ENCODE data around the gene PDZD2.

DNA sequence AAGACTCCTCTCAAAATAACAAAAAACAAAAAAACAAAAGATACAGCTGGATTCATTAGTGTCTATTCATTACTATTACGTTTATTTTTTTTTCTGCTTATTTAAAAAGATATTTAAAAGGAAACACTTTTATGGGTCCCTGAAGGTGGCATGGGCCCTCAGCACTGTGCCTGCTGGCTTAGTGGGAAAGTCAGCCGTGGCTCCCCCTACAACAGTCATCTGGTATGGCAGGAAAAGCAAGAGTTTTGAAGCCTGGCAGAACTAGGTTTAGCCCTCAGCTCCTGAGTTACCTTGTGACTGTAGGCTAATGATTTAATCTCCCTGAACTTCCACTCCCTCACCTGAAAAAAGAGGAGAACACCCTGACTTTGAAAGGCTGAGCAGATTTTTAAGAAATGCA, 399.6 kb downstream of the PDZD2 start:
- TF ChIP-seq, protein P1, sequence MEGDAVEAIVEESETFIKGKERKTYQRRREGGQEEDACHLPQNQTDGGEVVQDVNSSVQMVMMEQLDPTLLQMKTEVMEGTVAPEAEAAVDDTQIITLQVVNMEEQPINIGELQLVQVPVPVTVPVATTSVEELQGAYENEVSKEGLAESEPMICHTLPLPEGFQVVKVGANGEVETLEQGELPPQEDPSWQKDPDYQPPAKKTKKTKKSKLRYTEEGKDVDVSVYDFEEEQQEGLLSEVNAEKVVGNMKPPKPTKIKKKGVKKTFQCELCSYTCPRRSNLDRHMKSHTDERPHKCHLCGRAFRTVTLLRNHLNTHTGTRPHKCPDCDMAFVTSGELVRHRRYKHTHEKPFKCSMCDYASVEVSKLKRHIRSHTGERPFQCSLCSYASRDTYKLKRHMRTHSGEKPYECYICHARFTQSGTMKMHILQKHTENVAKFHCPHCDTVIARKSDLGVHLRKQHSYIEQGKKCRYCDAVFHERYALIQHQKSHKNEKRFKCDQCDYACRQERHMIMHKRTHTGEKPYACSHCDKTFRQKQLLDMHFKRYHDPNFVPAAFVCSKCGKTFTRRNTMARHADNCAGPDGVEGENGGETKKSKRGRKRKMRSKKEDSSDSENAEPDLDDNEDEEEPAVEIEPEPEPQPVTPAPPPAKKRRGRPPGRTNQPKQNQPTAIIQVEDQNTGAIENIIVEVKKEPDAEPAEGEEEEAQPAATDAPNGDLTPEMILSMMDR (IDR thresholded peaks at IDR 0.05), result no peak
- TF ChIP-seq POLR2A (IDR thresholded peaks at IDR 0.05), result no peak

All from prostate gland (tissue), 2 donors.